ENCODE results near the gene RPL28.

RPL28 gene

DNA sequence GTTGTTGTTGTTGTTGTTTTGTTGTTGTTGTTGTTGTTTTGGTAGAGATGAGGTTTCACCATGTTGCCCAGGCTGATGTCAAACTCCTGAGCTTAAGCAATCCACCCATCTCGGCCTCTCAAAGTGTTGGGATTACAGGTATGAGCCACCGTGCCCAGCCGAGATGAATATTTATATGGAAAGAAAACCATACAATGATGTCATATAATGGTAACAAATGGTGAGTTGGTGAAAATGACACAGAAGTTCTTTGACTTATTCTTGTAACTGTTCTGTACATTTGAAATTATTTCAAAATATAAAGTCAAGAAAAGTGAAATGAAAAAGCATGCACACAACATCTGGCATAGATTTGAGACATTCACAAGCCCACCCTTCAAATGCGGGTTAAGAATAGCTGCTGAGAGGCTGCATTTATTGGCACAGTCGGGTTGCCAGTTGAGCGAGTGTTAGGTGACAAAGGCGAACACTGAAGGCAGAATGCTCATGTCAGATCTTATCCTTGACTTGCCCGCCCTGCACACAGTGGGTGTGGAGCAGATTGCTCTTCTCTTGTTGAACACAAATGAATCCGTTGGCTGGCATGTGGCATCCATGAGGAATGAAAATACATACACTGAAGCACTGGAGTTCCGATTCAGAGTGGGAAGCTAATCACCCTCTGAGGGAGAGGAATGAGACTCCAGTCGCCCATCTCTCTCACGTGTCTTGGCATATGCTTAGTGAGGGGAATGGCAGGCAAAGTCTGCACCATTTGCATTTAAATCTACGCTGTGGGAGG lies 37.7 kb downstream of the RPL28 start:
- no peak for DNase-seq (ENCODE audit: low read depth in 2 of 2)

DNA sequence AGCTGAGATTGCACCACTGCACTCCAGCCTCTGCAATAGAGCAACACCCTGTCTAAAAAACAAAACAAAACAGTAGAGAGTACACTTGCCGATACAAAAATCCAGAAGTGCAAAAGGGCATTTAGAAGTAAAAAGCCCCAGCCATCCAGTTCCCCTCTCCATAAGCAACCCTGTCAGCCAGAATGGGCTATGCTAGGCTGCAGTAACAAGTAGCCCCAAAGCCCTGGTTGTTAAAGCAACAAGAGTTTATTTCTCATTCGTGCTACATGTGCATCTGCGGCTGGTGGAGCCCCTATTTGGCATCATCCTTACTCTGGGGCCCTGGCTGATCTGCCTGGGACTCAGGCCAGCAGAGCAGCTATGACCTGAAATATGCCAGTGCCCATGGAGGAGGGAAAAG lies 38.8 kb downstream of the RPL28 start:
- DNase-seq (ENCODE audit: low read depth in 2 of 2): no peak

GRCh38 chr19:55426042-55426441 lies 40.3 kb downstream of the RPL28 start:
- DNase-seq (ENCODE audit: low read depth in 2 of 2): no peak

GRCh38 chr19:55431183-55431582 lies 45.5 kb downstream of the RPL28 start:
- DNase-seq (ENCODE audit: low read depth in 2 of 2): no peak

- no peak for DNase-seq (ENCODE audit: low read depth in 2 of 2)
Observed at GRCh38 chr19:55432241-55432959, 46.7 kb downstream of the RPL28 start.

DNA sequence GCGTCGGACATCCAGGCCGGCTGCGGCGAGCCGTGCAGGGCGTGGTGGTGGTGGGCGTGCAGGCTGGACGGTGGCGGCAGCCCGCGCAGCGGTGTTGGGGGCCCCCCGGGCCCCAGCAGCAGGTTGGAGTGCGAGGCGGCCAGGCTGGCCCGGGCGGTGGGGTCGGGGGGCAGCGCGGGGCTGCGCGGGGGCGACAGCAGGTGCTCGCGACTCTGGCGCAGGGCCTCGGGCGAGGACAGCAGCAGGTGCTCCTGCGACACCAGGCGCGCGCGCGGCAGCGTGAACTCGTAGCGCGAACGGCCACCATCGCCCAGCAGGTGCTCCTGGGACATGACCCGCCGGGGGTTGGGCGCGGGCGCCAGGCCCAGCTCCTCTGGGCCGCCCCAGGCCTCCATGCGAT lies 47.6 kb downstream of the RPL28 start:
- DNase-seq (ENCODE audit: low read depth in 2 of 2): no peak

DNA sequence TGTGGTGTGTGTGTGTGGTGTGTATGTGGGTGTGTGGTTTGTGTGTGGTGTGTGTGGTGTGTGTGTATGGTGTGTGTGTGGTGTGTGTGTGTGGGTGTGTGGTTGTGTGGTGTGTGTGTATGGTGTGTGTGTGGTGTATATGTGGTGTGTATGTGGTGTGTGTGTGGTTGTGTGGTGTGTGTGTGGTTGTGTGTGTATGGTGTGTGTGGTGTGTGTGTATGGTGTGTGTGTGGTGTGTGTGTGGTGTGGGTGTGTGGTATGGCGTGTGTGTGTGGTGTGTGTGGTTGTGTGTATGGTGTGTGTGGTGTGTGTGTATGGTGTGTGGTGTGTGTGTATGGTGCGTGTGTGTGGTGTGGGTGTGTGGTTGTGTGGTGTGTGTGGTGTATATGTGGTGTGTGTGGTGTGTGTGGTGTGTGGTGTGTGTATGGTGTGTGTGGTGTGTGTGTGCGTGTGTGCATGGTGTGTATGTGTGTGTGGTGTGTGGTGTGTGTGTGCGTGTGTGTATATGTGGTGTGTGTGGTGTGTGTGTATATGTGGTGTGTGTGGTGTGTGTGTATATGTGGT lies 48.7 kb downstream of the RPL28 start:
- DNase-seq (ENCODE audit: low read depth in 2 of 2): no peak

GRCh38 chr19:55435020-55435419 lies 49.3 kb downstream of the RPL28 start:
- no peak for DNase-seq (ENCODE audit: low read depth in 2 of 2)

- no peak for DNase-seq (ENCODE audit: low read depth in 2 of 2)
Observed at GRCh38 chr19:55436847-55437246, 51.1 kb downstream of the RPL28 start.

DNA sequence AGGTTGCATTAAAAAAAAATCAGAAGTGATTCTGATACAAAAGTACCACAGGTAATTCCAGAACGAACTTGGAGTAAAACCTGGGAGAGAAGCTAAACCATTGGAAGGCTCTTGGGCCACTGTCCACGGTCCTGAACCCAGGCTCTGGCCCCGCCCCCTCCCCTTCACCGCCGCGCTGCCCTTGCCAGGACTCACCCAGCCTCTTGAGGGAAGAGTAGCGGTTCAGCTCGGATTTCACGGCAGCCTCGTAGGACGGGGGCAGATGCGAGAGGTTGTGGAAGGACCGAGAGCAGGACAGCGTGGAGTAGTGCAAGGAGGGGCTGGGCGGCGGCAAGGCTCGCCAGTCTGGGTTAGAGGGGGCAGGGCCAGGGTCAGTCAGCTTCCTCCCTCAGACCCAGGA lies 51.7 kb downstream of the RPL28 start:
- DNase-seq (ENCODE audit: low read depth in 2 of 2): no peak

DNA sequence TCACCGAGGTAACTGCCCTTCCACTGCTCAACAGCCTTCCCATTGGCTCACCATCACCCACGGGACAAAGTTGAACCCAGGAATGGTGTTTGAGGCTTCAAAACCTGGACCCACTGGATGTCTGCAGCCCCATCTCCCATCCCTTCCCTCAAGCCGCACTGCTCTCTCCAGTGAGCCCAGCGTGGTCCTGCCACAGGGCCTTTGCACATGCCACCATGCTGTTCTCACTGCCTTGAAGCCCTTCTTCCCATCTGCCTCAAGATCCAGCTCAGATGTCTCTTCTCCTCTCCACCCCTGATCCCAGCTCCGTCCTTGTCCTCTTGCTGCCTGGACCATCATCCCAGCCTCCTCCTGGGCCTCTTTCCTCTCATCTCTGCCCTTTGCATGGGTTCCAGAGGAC lies 53.3 kb downstream of the RPL28 start:
- no peak for DNase-seq (ENCODE audit: low read depth in 2 of 2)

GRCh38 chr19:55440411-55441105 lies 54.8 kb downstream of the RPL28 start:
- DNase-seq (ENCODE audit: low read depth in 2 of 2): no peak

DNA sequence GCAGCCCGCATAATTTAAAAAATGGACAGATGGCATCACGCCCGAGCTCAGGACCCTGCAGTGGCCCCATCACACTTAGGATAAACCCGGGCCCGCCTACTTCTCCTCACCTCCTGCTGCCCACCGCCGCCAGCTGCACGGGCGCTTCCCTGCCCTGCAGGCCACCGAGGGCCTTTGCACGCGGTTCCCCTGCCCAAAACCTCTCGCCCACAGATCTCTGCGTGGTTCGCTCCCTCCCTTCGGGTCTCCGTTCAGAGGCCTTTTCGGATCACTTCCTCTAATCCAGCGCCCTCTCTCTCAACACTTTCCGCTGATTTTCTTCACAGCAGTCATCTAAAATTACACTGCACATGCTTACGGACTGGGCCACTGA lies 55.6 kb downstream of the RPL28 start:
- DNase-seq (ENCODE audit: low read depth in 2 of 2): no peak

GRCh38 chr19:55441692-55442321 lies 56.1 kb downstream of the RPL28 start:
- no peak for DNase-seq (ENCODE audit: low read depth in 2 of 2)

- no peak for DNase-seq (ENCODE audit: low read depth in 2 of 2)
Observed at GRCh38 chr19:55442372-55442961, 56.7 kb downstream of the RPL28 start.

DNA sequence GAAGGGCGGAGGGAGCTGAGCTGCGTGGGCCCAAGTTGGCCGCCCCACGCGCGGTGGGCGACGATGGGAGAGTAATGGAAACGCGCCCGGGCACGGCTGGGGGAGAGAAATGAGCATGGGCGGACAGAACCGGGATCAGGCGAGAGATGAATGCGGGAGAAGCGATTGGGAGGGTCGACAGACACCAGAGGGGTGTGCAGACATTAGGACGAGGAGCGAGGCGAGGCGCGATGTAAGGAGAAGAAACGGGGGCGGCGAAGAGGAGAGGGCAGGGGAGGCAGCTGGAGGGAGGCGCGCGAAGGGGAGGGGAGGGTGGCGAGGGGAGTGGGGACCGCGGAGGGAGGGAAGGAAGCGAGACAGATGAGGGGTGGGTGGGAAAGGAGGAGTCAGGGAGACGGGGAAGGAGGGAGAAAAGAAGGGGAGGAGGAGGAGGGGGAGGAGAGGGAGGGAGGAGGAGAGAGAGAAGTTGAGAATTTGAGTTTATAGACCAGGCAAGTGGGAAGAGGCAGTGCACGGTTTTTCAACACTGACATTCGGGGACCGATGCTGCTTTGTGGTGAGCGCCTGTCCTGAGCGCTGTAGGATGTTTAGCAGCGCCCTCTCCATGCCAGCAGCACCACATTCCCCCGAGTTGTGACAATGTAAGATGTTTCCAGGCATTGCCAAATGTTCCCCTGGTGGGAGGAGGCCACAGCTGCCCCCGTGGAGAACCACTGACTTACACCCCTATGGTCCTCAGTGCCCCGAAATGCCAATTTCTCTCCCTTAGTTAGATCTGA lies 57.5 kb downstream of the RPL28 start, which contains the start of gene SHISA7:
Gene SHISA7, minus strand, starts transcription at position 256 of the 779 bp plus-strand sequence. CDS start 437 bp downstream, outside the sequence.
- DNase-seq (ENCODE audit: low read depth in 2 of 2): no peak

GRCh38 chr19:55443824-55444480 lies 58.2 kb downstream of the RPL28 start:
- DNase-seq (ENCODE audit: low read depth in 2 of 2): no peak

GRCh38 chr19:55444646-55445045 lies 58.9 kb downstream of the RPL28 start:
- no peak for DNase-seq (ENCODE audit: low read depth in 2 of 2)

GRCh38 chr19:55446060-55446459 lies 60.3 kb downstream of the RPL28 start:
- DNase-seq (ENCODE audit: low read depth in 2 of 2): no peak
